Neuron (in vitro differentiated cells): Measurements from ENCODE around the gene FBP2.

Source experiments
- H2AFZ ChIP-seq: one replicate; pipeline ENCODE4 v1.6.1; 2013; ENCODE audit warnings: low read depth, mild to moderate bottlenecking, inconsistent platforms, low read length, moderate library complexity
- H3K27me3 ChIP-seq: one replicate; pipeline ENCODE4 v1.6.1; 2013; ENCODE audit warnings: low read length; ENCODE audit not compliant: insufficient read depth
- H3K36me3 ChIP-seq: one replicate; pipeline ENCODE4 v1.6.1; 2013; ENCODE audit warnings: low read length; ENCODE audit not compliant: insufficient read depth
- H3K4me1 ChIP-seq: one replicate; pipeline ENCODE4 v1.6.1; 2013; ENCODE audit warnings: low read length; ENCODE audit not compliant: insufficient read depth
- H3K4me3 ChIP-seq: 2 replicates; pipeline ENCODE4 v1.5.1; 2013; ENCODE audit warnings: mild to moderate bottlenecking, low read length, moderate library complexity
- H3K9me3 ChIP-seq: one replicate; pipeline ENCODE4 v1.6.1; 2013; ENCODE audit warnings: low read length

Gene FBP2

DNA sequence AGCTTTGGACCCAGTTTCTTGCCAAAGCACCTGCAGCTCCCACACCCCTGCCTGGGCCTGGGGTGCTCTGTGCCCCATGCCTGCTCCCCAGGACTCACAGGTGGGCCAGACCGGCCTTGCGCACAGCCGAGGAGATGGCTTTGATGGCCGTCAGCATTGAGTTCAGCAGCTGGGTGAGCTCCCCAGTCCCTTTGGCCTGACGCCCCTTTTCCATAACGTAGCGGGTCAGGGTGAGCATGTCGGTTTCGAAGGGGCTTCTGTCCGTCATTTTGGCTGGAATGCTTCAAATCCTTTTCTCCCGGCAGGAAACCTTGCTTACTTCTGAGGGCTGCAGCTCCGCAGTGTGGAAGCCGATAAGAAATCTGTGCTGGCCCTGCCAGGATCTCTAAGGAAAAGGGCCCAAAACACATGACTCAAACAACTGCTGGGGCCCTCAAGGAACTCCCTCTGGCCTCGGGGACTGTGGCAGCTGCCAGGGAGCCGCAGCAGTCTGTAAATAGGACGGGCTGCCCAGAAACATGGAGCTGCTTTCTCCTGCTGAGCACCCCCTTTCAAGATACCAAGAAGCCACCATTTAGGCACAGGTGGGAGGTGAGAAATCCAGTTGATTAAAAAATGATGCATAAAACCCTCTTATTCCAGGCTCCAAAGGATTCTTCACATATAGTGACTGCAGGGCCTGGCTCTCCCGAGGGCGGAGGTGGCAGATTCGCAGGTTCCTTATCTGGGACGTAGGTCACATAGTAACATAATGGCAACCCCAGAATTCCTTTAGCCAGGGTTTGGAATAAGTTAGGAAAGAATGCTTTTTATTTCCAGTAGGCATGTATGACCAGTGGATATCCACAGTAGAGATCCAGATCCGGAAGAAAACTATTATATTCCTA lies at the start of gene FBP2:
TSS of gene FBP2 (minus strand) at position 366 of the 887 bp plus-strand sequence. CDS start at position 268, 98 bp downstream.
- H3K9me3 ChIP-seq = no peaks in the 10 kb centered on the region
- H2AFZ ChIP-seq = no peak within 1 kb of the TSS
- no peaks in the 10 kb centered on the region for H3K4me1 ChIP-seq
- no peak within 1 kb of the TSS for H3K4me3 ChIP-seq
- H3K27me3 ChIP-seq = no peaks in the 10 kb centered on the region
- H3K36me3 ChIP-seq = no peaks in the 10 kb centered on the region

DNA sequence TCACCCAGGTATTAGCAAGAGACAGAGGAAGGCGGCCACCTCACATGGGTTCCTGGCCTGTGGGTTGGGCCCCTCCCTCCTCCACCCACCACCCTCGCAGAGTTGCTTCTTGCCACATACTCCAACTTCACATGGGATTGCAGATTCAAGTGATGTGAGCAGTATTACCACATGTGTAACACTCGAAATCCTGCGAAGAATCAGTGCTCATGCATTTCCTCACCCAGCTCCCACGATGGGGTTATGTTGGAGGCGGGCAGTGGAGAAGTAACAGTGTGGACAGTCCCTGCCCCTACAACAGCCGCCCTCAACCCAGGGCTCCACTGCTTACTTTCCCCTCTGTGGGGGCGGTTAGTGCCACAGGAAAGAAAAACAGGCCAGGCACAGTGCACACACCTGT lies 49.6 kb upstream of the FBP2 start:
- no peaks in the 10 kb centered on the region for H3K36me3 ChIP-seq
- no peak overlapping the region for H2AFZ ChIP-seq
- H3K27me3 ChIP-seq = peaks cover 35% of the 10 kb centered on the region
- no peaks in the 10 kb centered on the region for H3K9me3 ChIP-seq
- peaks cover 14% of the 10 kb centered on the region for H3K4me1 ChIP-seq
- H3K4me3 ChIP-seq = no peak overlapping the region

DNA sequence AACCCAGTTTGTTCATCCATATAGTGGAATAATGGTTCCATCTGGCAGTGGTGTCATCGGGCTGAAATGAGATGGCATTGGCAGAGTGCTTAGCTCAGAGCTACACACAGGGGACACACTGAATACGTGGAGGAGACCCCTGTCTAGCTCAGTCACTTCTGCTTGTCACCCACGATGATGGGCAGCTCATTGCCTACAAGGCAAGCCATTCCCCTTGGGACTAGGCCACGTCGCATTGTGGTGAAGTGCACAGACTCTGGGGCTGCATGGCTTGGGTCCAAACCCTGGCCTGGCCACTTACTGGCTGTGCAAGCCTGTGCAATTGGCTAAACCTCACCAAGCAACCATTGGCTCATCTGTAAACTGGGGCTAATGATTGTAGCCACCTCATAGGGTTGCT lies 48.9 kb upstream of the FBP2 start:
- Histone ChIP-seq H3K36me3 (no peaks in the 10 kb centered on the region), H2AFZ (no peak overlapping the region), H3K27me3 (peaks cover 38% of the 10 kb centered on the region), H3K4me3 (no peak overlapping the region), H3K4me1 (peaks cover 14% of the 10 kb centered on the region), H3K9me3 (no peaks in the 10 kb centered on the region)

DNA sequence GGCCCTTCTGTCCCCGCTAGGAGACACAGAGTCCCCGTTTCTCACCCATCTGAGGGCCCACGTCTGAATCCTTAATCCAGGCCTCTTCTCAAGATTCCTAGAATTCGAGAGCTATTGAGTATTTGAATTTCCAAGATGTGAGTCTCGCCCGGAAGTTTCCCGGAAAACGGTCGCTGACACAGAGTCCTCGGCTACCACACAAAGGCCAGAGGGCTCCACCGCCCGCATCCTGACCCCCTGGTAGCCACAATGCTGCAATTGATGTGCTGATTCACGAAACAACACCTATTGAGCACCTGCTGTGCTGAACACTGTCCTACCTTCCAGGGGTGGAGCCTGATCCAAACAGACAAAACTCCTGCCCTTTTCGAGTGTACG lies 46.4 kb upstream of the FBP2 start:
- Histone ChIP-seq H3K36me3 (no peaks in the 10 kb centered on the region), H3K4me1 (peaks cover 9% of the 10 kb centered on the region), H3K9me3 (no peaks in the 10 kb centered on the region), H2AFZ (peak overlapping the region; percentile 65), H3K4me3 (peak overlapping the region; percentile 24), H3K27me3 (peaks cover 47% of the 10 kb centered on the region)

DNA sequence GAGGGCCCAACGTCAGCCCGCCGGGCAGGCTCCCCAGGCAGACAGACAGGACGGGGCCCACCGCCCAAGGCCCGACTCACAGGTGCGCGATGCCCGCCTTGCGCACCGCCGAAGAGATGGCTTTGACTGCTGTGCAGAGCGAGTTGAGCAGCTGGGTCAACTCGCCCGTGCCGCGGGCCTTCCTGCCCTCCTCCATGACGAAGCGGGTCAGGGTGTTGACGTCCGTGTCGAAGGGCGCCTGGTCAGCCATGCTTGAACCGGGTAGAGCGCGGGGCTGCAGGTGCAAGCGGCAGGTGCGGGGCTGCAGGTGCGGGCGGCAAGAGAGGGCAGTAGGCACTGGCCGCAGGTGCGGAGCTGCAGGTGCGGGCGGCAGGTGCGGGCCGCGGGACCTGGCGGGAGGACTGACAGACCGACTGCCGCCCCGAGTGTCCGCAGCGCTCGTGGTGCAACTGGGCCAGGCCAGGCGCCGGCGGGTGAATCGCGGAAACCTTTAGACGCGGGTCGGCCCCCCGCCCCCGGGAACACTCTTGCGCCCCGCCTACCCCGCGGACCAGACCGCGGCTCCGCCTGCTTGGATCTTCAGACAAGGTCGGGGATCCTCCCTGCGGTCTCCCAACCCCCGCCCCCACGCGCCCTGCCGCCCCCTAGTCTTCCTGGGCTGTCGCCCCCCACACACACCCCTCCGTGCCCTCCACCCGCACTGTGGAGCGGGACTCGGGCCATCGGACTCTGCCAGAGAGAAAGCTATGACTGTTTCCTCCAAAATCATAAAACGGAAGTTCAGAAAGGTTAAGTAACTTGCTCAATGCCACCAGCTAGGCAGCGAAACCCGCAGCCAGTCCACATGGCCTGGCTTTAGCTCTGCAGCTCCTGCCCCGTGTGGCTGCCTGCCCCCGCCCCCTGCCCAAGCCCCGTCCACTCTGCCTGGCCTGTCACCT lies 45.7 kb upstream of the FBP2 start, which contains the start of gene FBP1:
TSS of gene FBP1 (minus strand) at position 458 of the 938 bp plus-strand sequence. CDS start at position 250, 208 bp downstream.
- H3K9me3 ChIP-seq = no peaks in the 10 kb centered on the region
- peaks cover 9% of the 10 kb centered on the region for H3K4me1 ChIP-seq
- H2AFZ ChIP-seq = peak within 1 kb of the TSS; percentile 65
- H3K27me3 ChIP-seq = peaks cover 47% of the 10 kb centered on the region
- peak within 1 kb of the TSS; percentile 24 for H3K4me3 ChIP-seq
- no peaks in the 10 kb centered on the region for H3K36me3 ChIP-seq

DNA sequence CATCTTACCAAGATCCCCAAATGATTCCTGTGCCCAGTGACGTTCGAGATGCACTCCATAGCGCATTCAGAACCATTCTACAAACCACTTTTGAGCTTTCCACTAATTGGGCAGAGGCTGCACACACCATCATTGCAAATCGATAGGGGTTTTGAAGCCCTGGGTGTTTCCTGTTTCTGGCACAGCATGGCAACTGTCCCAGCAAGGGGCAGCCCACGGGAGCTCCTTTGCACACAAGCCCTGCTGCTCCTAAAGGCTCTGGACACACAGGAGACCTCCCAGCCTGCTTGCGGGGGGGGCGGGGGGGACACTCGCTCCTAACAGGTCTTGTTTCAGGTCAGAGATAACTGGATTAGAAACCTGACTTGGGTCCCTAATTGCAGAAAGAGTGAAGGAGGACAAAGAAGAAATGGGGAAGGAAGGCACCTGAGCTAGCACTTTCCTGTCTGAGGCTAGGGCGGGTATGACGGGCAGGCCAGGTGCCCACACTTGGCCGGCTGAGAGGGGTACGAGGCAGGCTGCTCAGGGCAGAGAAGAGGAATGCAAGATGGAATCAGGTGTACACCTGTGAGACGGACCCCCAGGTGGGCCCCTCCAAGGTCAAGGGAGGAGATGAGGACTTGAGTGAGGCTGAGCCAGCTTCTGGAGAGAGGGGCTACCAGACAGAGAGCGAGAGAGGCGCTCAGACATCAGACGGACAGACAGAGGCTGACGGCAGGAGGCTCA lies 44.9 kb upstream of the FBP2 start:
- H3K36me3 ChIP-seq = no peaks in the 10 kb centered on the region
- no peaks in the 10 kb centered on the region for H3K9me3 ChIP-seq
- H3K4me3 ChIP-seq = peak overlapping the region; percentile 24
- H3K4me1 ChIP-seq = peaks cover 9% of the 10 kb centered on the region
- peaks cover 47% of the 10 kb centered on the region for H3K27me3 ChIP-seq
- peak overlapping the region; percentile 65 for H2AFZ ChIP-seq

DNA sequence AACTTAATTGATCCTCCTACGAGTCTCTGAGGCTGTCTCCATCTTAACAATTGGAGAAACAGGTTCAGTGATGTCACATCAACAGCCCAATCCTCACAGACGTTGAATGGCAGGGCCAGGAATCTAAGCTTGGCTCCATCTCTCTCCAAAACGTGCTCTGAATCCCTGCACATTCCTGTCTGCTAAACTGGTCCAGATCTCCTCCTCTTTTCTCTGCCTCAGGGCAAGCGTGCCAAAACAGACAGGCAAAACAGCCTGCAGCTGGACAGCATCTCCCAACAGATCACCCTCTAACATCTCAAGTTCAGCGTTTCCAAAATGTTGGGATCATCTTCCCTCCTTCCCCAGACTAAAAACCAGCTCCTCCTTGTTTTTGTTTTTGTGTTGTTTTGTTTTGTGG lies 39.1 kb upstream of the FBP2 start:
- no peak overlapping the region for H2AFZ ChIP-seq
- H3K4me3 ChIP-seq = no peak overlapping the region
- peaks cover 1% of the 10 kb centered on the region for H3K9me3 ChIP-seq
- no peaks in the 10 kb centered on the region for H3K4me1 ChIP-seq
- H3K27me3 ChIP-seq = peaks cover 16% of the 10 kb centered on the region
- H3K36me3 ChIP-seq = no peaks in the 10 kb centered on the region

DNA sequence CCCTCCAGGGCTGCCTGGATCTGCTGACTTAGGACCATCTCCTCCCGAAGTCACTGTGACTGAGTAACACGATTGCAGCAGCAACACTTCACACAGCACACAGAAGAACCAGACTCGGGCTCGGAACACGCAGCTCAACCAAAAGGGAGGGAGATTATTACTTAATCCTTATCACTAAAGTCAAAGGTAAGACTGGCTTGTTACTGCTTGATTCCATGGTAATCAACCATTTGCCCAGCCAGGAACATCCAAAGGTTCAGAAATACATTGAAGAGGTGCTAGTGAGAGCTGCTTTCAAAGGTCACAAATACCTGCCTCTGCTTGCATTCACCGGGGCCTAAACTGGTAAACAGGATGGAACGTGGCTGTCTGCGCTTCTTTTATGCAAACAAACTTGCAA lies 38.0 kb upstream of the FBP2 start:
- Histone ChIP-seq H3K4me3 (no peak overlapping the region), H3K4me1 (no peaks in the 10 kb centered on the region), H3K27me3 (peaks cover 13% of the 10 kb centered on the region), H3K36me3 (no peaks in the 10 kb centered on the region), H2AFZ (no peak overlapping the region), H3K9me3 (peaks cover 1% of the 10 kb centered on the region)

DNA sequence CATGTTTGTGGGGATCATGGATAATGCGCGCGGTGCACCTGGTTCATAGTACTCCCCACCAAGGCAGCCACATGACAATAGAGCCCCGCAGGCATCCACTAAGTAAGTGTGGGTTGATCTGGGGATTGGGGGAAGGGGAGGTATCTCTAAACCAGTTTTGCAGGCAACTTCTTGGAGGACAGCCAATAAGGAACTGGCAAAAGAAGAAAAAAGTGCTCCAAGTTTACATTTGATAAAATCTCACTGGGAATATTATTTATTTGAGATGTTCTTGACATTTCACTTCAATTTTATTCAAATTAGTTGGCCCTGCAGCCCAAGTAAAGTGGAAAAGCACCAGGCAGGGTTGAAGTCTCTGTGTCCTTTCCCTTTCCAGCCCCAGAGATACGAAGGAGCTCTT lies 37.2 kb upstream of the FBP2 start:
- H2AFZ ChIP-seq = no peak overlapping the region
- no peak overlapping the region for H3K4me3 ChIP-seq
- peaks cover 13% of the 10 kb centered on the region for H3K27me3 ChIP-seq
- H3K9me3 ChIP-seq = peaks cover 1% of the 10 kb centered on the region
- H3K4me1 ChIP-seq = no peaks in the 10 kb centered on the region
- H3K36me3 ChIP-seq = no peaks in the 10 kb centered on the region

DNA sequence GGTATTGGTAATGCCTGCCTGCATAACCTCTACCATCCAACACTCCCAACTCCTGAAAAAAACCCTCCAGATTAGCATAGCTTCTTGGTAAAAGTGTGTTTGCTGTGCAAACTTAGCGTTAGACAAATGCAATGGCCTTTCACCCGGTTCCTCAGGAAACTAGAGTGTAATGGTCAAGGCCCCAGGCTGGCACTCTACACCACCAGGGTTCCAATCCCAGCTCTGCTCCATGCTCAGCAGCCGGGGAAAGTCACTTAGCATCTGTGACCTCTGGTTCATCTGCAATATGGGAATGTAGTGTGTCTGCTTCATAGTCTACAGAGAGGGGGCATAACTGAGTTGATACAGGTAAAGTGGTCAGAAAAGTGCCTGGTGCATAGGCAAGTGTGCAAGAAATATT lies 36.7 kb upstream of the FBP2 start:
- H3K4me3 ChIP-seq = no peak overlapping the region
- peaks cover 1% of the 10 kb centered on the region for H3K9me3 ChIP-seq
- H3K27me3 ChIP-seq = peaks cover 8% of the 10 kb centered on the region
- H3K36me3 ChIP-seq = no peaks in the 10 kb centered on the region
- H2AFZ ChIP-seq = no peak overlapping the region
- no peaks in the 10 kb centered on the region for H3K4me1 ChIP-seq

DNA sequence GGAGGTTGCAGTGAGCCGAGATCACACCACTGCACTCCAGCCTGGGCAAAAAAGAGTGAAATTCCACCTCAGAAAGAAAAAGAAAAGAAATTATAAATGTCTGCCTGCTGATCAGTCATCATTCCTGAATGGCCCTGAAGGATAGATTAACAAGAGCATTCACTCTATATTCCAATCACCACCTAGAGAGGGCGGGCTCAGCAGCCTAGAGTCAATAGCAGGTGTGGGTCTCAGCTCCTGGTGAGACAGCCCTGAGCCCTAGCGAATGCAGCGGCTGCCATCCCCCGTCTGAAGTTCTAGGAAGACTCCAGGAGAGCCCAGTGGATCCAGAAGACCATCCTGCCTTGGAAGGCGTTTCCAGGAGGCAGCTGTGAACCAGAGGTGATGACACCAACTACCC lies 33.7 kb upstream of the FBP2 start:
- Histone ChIP-seq H3K4me1 (no peaks in the 10 kb centered on the region), H3K36me3 (no peaks in the 10 kb centered on the region), H2AFZ (no peak overlapping the region), H3K9me3 (peaks cover 1% of the 10 kb centered on the region), H3K4me3 (no peak overlapping the region), H3K27me3 (peaks cover 8% of the 10 kb centered on the region)

DNA sequence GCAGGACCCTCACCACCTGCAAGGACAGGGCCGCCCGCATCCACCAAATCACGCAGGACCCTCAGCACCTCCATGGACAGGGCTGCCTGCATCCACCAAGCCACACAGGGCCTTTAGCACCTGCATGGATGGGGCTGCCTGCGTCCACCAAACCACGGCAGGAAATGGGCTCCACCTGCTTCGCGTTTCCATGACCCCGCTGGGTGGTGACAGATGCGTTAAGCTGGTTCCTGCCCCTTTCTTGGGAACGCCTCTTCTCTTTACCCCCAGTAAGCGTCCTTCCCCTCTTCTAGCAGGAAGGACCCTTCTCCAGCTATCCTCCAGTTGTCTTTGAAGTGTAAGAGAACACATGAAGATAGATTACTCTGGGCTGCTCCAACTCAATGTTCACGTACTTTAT lies 32.2 kb upstream of the FBP2 start:
- no peak overlapping the region for H2AFZ ChIP-seq

More for the DNA sequence above, 32.2 kb upstream of the FBP2 start:
- Histone ChIP-seq H3K4me1 (no peaks in the 10 kb centered on the region), H3K4me3 (no peak overlapping the region), H3K9me3 (peaks cover 1% of the 10 kb centered on the region), H3K27me3 (peaks cover 2% of the 10 kb centered on the region), H3K36me3 (no peaks in the 10 kb centered on the region)
